Hematopoietic multipotent progenitor cell (in vitro differentiated cells): ENCODE results near the gene ZKSCAN8. TPM values are rescaled to one million over a fixed set of nuclear protein-coding genes. Genes with fewer than 3 reads are reported as not detected.

ENCODE experiments used
- DNase-seq, 3 donors: peaks; one replicate each; pipeline ENCODE4 v3.0.0-alpha.2; 2011 to 2015; ENCODE audit warnings: low read depth in 2 of 3, low spot score in 2 of 3
- total RNA-seq: library from RNA; depleted of rRNA; stranded (reverse); fragments of >200 nt; gene quantifications from one replicate; pipeline ENCODE4 v1.2.3, GENCODE V29; 2012

The ZKSCAN8 gene
- total RNA-seq, 1 donor = 14.0 TPM

DNA sequence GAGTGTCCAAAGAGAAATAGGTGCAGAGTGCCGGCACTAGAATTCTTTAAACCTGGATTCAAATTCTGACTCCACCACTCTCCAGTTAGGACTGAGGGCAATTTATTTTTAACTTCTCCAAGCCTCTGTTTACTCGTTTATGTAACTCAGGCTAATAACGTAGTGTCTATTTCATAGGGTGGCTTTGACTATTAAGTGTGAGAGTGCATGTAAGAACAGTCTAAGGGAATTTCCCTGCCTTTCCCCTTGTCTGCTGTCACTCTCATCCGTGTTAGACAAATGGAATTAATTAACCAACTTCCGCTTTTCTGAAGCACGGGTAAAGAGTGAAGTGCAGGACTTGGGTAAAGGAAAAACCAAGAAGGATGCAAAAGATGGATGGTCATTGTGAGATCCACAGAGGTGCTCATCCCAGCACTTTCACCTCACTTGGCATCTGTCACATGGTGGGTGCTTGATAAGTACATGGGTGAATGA lies 4.1 kb upstream of the ZKSCAN8 start:
- peak; percentile 37 to 81 (median 70) for DNase-seq

- peak in 1 of 3 donors; percentile 6 for DNase-seq
Measured at GRCh38 chr6:28139860-28140543, 1.7 kb upstream of the ZKSCAN8 start.

GRCh38 chr6:28140616-28141015 lies 1.1 kb upstream of the ZKSCAN8 start:
- DNase-seq = no peak

DNA sequence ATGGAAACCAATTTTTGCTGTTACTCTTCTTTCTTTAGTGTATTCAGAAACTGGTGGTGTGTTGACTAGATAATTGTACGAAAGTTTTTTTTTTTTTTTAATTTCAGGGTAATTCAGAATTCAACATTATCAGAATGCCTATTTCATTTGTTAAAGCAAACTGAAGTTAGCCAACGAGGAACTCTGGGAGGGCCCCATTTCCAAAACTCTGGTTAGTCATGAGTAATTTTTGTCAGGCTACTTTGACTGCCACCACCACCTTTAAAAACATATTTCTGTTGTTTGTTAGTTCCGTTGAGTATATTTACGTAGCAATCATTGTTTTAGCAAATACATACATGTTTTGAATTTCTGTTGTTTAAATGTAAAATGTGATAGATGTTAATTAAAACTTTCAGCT lies 763 bp downstream of the ZKSCAN8 start:
- DNase-seq = no peak

- DNase-seq = no peak
Measured at GRCh38 chr6:28145231-28145630, 3.5 kb downstream of the ZKSCAN8 start.

DNA sequence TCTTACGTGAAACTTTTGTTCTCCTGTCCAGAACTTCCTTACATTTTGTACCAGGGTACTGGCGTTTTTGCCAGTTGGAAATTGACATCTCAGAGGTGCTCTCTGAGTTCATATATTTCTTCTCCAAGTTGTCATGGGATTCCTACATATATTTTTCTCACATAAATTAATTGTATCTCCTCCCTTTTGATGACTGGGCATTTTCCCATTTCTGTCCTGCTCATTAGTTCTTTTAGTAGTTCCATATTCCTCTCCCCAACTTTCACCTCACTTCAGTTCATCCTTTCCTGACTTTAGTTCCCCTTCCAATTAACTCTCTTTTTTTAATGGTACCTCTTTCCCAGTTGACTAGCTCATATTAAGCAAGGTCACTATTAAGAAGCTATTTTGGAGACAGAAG lies 10.8 kb downstream of the ZKSCAN8 start:
- no peak for DNase-seq

DNA sequence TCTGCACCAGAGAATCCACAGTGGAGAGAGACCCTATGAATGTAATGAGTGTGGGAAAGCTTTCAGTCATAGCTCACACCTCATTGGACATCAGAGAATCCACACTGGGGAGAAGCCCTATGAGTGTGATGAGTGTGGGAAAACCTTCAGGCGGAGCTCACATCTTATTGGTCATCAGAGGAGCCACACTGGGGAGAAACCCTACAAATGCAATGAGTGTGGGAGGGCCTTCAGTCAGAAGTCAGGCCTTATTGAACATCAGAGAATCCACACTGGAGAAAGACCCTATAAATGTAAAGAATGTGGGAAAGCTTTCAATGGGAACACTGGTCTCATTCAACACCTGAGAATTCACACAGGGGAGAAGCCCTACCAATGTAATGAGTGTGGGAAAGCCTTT lies 11.9 kb downstream of the ZKSCAN8 start:
- DNase-seq = no peak

DNA sequence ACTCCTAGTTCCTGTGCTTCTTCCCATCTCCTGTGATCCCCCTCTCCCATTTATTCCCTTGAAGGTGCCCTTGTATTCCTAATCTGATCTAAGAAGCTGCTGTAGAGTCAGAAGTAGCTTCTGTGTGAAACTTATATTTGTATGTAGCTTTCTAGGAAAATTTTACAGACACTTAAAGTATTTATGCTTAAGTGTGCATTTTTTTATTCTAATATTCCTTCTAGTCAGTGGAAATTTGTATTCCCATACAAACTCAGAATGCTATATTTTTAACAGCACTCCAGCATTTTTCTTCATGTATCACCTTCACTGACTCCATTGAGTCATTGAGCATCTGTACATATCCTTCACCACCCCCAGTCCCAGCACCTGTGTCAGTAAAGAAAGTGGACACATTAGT lies 12.7 kb downstream of the ZKSCAN8 start:
- no peak for DNase-seq

- DNase-seq = no peak
Measured at GRCh38 chr6:28158318-28158717, 16.6 kb downstream of the ZKSCAN8 start.

DNA sequence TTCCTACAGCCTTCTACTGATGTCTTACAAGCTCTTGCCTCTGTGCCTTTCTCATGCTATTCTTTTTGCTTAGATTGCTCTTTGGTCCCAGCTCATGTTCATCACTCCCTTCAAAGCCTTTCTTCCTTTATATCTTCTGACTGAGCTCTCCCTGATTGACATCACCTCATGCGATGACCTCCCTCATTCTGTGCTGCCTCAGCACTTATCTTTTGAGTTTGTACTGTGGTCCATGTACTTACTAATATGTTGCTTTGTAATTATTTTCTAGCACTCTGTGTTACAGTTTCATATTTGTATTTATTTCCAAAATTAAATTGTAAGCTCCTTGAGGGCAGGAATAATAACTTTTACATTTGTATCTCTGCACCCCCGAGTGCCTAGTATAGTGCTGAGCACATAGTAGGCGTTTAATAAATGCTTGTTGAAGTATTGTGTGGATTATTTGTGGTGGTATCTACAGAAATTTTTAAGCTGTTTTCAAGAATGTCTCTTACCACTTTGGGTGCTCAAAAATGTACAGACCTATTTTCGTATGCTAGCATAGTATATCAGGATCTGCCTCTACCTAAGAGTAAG lies 17.4 kb downstream of the ZKSCAN8 start:
- no peak for DNase-seq

GRCh38 chr6:28160233-28160632 lies 18.6 kb downstream of the ZKSCAN8 start:
- DNase-seq = no peak

DNA sequence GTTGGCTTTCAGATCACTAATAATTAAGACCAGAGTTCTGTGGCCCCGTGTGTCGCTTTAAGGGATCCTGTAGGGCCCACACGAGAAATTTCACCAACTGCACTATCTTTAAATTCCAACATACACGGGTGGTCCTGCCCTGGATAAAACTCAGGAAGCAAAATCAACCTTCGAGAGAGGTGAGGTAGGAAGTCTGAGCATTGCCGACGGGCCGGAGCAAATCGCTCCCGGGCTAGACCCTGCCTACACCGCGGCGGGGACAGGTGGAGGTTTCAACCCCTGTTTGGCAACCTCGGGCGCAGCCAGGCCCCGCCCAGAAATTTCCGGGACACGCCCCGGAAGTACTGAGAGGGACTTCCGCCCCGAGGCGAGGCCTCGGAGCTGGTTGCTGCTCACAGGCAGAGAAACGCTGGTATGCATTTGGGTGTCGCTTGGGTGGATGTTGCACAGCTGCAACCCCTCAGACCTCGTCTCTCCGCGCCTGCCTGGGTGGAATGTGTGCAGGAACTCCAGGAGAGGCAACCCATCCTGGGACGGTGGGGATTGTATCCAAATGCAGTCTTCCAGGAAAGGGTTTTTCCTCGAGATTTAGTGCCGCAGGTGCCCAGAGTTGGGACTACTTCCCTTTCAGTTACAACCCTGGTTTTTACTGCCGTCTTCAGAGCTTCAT lies 19.9 kb downstream of the ZKSCAN8 start:
- peak; percentile 63 to 84 (median 80) for DNase-seq

DNA sequence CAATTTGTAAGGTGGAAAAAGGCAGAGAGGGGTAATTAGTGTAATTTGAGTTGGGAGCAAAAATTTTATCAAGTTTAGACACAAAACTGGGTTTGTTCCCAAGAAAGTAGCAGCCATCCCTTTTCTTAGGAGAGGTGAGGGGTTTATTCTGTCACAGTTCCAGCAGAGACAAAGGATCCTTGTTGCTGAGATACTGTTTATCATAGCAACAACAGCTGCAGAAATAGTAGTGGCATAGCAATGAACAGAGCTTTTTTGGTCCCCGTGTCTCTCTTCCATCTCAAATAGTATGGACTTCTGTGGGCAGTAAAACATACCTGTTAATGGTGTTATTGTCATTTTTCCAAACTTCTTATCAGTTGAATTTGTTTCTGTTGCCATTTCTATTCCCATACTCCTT lies 23.9 kb downstream of the ZKSCAN8 start:
- no peak for DNase-seq

DNA sequence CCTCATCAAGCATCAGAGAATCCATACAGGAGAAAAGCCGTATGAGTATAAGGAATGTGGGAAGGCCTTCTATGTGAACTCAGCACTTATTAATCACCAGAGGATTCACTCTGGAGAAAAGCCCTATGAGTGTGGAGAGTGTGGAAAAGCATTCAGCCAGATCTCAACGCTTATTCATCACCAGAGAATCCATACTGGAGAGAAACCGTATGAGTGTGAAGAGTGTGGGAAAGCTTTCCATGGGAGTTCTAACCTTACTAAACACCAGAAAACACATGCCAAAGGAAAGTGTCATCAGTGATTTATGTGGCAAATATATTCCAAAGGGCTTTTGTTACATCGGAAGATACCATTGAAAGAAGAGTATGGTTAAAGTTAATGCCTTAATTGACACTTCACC lies 25.4 kb downstream of the ZKSCAN8 start:
- no peak for DNase-seq

DNA sequence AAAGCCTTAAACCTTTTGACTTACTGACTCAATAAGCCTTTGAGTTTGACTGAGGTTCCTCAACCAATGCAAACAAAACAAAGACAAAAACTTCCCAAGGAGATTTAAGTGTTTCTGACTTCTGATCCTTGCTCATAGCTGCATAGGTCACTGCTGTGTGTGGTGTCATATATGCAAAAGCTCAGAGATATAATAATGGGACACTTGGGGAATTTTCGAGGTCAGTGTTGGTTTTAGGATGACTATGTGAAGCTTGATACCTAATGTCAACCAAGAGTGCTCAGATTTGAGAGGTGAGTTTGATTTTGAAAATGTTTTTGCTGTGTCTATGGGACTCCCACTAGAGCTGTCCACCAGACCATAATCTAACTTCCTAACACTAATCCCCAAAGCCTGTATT lies 26.2 kb downstream of the ZKSCAN8 start:
- no peak for DNase-seq

DNA sequence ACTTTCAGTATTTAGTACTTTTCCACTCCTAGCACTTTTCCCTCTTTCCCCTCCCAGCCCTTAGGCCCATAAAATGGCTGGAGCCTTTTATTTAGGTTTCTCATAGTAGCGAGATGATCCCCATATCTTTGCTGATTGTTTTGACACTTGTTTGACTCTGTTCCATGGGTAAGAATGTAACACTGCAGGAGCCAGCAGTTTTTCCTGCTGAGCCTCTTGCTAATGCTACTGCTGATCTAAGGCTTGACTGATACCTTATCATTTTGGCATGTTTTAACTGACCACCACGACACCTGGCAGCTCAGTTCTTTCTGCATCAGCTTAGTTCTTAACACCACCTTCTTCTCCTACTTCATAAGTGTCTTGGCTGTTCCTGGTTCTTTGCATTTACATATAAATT lies 29.6 kb downstream of the ZKSCAN8 start:
- DNase-seq = no peak

DNA sequence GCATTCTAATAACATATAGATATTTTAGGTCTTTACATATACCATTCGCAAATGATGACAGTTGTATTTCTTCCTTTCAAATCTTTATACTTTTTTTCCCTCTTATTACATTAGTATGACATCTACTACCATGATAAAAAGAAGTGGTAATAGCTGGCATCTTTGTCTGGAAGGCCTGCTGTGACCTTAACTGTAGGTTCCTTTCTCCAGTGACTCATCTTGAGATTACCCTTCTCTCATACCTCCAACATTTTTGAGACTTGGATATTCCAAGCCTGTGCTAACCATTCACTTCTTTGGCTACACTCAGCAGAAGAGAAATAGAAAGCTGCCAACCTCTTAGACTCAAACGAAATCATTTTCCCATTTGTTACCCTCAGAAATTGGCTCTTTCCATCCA lies 30.3 kb downstream of the ZKSCAN8 start:
- DNase-seq = no peak

DNA sequence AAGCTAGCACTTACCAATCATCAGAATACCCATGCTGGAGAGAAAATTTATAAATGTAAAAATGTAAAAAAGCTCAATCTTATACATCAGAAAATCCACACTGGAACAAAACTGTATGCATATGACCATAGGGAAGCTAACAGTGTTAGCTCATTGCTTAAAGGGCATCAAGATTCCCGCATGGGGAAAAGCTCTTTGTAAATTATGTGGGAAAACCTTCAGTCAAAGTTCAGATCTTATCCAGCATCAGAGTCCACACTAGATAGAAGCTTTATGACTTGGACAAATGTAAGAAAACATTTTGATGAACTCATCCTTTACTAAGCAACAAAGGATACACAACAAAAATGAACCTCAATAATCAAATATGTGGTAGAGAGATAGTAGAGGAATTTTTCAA lies 34.7 kb downstream of the ZKSCAN8 start:
- no peak for DNase-seq

GRCh38 chr6:28182255-28182654 lies 40.6 kb downstream of the ZKSCAN8 start:
- DNase-seq = no peak

- no peak for DNase-seq
Measured at GRCh38 chr6:28188111-28188979, 46.7 kb downstream of the ZKSCAN8 start.

- no peak for DNase-seq
Measured at GRCh38 chr6:28200020-28200419, 58.3 kb downstream of the ZKSCAN8 start.
